ENCODE measurements around the gene FMNL1.
A peak's percentile ranks its signal among the peaks of the same experiment; 100 is the strongest.

Gene FMNL1

GRCh38 chr17:45261577-45262515, 40.2 kb downstream of the FMNL1 start, which contains the start of gene SPATA32:
SPATA32 (minus strand) TSS chr17:45262094; CDS start chr17:45262016, 78 bp downstream.
- DNase-seq: no peak

- no peak for DNase-seq
These were observed 41.1 kb downstream of the FMNL1 start for GRCh38 chr17:45262516-45263476.

GRCh38 chr17:45263477-45263860, 41.8 kb downstream of the FMNL1 start:
- DNase-seq: no peak

- DNase-seq: no peak
These were observed 42.7 kb downstream of the FMNL1 start for GRCh38 chr17:45264430-45264829.

- no peak for DNase-seq
These were observed 43.3 kb downstream of the FMNL1 start for GRCh38 chr17:45264988-45265387.

- no peak for DNase-seq
These were observed 44.1 kb downstream of the FMNL1 start for GRCh38 chr17:45265821-45266220.

- no peak for DNase-seq
These were observed 44.8 kb downstream of the FMNL1 start for GRCh38 chr17:45266372-45266926.

GRCh38 chr17:45267436-45268055, 45.9 kb downstream of the FMNL1 start:
- DNase-seq: no peak

- no peak for DNase-seq
These were observed 48.2 kb downstream of the FMNL1 start for GRCh38 chr17:45269912-45270311.

- DNase-seq: no peak
These were observed 49.2 kb downstream of the FMNL1 start for GRCh38 chr17:45270828-45271418.

- no peak for DNase-seq
These were observed 49.9 kb downstream of the FMNL1 start for GRCh38 chr17:45271603-45272002.

- no peak for DNase-seq
These were observed 51.9 kb downstream of the FMNL1 start for GRCh38 chr17:45273551-45273957.

GRCh38 chr17:45274033-45274432, 52.3 kb downstream of the FMNL1 start:
- no peak for DNase-seq

- no peak for DNase-seq
These were observed 54.3 kb downstream of the FMNL1 start for GRCh38 chr17:45276031-45276430.

GRCh38 chr17:45277216-45277849, 55.6 kb downstream of the FMNL1 start:
- peak; percentile 68 for DNase-seq

- DNase-seq: no peak
These were observed 56.3 kb downstream of the FMNL1 start for GRCh38 chr17:45277992-45278391.

- no peak for DNase-seq
These were observed 58.2 kb downstream of the FMNL1 start for GRCh38 chr17:45279898-45280297.

- no peak for DNase-seq
These were observed 61.3 kb downstream of the FMNL1 start for GRCh38 chr17:45282683-45283644.

GRCh38 chr17:45283711-45284110, 62.0 kb downstream of the FMNL1 start:
- DNase-seq: no peak

All from SIG-M5 (cell line).